GOT3 (cell line): ENCODE data around the gene BLCAP.
"Not testable (repeated sequence)": the region's sequence is repeated elsewhere in the genome, so short reads cannot be mapped to it uniquely, and the experiment has no call there.

Experiments
- DNase-seq: peaks from one replicate; lab custom pipeline; 2025; ENCODE audit warnings: mixed read lengths; lab: John Stamatoyannopoulos, UW

BLCAP gene

DNA sequence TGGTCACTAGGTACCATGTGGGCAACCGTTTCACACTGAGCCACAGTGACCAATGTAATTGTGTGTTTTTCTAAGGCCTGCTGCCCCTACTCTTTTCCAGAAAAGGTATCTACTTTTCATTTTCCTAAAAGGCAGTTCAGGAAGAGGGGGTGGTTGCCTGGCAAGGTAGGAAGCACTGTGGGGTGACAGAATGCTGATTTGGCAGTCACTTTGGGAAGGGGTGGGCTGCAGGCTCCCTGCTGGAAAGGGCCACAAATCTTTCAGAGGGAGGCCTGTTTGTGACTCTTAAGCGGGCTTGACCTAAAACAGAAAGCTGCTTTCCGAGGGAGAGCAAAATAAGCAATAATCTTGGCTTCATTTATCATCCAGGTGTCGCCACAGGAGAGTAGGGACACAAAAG lies 11.8 kb downstream of the BLCAP start:
- no peak for DNase-seq

DNA sequence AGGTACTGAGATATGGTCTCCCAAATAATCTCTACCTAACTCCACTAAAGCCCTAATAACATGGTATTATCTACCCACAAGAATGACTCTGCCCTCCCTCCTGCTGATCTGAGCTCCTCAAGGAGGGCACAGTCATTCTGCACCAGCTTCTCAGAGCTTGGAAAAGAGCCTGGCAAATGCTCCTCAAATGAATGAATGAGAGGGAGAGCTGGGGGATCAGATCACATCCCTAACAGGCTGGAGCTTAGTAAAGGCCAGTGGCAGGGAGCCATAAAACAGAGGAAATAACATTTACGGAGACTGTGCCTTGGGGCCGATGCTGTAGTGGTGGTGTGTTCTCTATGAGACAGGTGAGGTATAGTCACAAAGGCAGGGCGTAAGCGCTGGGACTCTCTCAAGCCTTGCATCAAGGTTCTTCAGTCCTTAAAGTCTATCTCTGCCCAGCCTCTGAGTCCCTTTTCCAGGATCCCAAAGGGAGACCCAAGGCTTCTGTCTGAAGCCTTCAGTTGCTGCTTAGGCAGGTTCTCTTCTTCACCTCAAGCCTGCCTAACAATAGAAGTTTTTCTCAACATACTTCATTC lies 13.8 kb downstream of the BLCAP start:
- DNase-seq = no peak

DNA sequence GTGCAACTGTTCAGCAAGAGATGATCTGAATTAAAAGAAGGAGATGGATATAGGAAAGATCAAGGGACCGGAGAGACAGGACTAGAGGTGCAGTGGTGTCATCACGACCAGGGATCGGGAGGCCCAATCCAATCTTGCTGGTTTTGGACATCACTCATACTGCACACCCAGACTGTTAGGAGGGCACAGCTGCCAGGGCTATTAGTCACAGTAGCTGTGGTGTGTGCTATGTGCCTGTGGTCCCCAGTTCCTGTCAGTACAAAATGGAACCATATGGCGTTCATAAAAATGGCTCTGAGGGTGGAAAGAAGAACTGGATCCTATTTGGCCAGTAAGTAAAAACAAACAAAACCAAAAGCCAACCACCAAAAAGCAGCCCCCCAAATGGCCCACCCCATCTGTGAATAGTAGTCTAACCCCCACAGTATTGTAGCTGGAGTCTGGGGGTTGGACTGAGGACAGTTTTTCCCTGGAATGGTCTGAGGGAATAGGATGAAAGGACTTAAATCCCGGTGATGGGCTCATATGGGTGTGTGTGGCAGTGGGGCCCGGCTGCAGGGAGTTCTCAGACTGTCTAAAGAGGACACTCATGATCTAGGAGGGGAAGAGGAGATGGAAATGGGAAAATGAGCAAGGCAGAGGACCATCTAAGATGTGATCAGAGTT lies 15.9 kb downstream of the BLCAP start:
- no peak for DNase-seq

DNA sequence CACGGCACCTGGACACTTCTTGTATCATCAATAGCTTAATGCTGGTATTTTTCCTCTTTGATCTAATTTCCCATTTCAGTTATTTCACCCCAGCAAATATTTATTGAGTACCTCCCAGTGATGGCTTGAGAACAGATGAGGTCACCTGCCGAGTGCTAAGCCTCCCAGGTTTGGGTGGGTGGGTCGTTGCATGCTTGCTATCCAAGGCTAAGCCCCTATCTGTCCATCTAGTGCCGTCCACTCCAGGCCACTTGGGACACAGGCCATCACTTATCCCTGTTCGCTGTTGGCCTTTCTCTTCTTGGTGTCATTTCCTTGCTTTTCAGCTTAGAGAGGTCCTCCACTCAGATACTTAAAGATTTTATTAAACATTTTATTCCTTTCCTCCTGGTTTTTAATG lies 17.4 kb downstream of the BLCAP start:
- DNase-seq = no peak

DNA sequence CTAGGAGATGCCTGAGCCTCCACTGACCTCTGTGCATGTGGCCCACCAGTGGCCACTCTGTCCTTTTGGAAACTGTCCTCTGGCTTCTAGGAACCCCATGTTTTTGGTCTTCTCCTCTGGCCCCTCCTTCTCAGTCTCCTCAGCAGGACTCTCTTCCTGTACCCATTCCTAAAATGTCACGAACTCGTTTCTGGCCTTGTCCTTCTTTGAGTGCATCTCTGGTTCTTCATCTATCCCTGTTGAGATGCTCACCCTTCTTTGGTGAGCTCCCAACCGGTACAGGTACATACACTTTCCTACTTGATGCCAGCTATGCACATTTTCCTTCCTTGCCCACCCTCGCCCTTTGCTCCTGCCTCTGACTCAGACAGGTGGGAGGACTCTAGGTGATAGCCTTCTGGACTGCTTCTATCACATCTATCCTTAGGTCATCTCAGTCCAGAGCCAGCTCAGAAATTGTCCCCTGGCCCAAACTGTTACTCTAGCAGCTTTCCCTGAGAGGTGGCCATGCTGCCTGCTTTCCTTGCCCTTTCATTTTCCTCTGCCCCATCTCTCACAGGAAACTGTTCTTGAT lies 21.4 kb downstream of the BLCAP start:
- DNase-seq = no peak

DNA sequence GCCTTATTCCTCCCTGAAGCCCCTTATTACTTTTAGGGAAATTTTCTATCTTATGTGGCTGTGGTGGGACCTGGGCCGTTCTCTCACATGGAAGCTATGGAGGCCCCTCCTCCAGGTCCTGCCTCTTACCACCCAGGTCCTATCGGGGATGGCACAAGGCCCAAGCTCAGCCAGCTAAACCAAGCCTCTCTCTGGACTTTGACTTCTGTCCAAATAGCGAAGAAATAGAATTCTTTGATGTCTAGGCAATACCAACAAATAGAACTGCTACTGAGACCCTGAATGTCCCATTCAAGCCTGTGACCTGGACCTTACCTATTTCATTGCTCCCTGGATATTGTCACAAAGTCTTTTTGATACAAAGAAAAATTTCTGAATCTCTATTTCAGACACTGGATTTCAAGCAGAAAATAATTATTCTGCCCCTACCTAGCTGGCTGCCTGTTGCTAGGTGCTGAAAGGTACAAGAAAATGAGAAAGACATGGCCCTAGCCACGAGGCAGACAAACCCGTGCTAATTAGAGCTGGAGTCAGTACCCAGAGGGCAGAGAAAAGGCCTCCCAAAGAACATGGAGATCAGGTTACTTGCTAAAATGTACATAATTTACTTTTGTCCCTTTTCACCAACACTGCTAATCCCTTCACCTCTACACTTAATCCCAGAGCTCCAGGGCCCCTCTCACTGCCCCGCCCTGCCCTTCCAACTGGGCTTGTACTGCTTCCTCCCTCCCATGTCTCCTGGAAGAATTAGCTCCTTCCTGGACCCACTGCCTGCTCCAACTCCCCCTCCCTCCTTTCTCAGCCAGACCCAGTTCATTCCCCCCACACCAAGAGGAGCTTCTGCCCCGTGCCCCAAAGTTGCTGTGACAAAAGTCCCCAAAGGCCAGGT lies 22.2 kb downstream of the BLCAP start:
- DNase-seq = no peak

DNA sequence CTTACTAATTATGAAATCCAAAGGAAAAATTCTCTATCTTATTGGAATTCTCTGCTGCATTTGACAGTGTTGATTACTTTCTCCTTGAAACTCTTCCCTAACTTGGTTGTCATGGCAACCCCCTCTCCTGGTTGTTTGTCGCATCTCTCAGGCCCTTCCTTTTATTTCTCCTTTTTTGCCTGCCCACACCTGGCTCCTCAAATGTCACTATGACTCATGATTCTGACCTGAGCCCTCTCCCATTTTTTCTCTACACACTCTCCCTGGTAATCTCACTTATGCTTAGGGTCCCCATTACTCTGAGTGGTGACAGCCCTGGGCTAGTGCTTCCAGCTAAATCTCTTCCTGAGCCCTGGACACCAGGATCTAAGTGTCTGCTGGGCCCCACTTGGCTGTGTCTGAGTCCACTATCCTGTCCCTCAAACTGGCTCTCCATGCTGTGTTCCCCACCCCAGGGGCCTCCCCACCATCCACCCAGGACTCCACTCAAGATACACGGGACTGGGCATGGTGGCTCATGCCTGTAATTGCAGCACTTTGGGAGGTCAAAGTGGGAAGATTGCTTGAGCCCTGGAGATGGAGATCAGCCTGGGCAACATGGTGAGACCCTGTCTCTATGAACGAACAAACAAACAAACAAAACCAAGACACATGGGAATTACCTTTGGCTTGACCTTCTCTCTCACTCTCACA lies 23.1 kb downstream of the BLCAP start:
- no peak for DNase-seq

DNA sequence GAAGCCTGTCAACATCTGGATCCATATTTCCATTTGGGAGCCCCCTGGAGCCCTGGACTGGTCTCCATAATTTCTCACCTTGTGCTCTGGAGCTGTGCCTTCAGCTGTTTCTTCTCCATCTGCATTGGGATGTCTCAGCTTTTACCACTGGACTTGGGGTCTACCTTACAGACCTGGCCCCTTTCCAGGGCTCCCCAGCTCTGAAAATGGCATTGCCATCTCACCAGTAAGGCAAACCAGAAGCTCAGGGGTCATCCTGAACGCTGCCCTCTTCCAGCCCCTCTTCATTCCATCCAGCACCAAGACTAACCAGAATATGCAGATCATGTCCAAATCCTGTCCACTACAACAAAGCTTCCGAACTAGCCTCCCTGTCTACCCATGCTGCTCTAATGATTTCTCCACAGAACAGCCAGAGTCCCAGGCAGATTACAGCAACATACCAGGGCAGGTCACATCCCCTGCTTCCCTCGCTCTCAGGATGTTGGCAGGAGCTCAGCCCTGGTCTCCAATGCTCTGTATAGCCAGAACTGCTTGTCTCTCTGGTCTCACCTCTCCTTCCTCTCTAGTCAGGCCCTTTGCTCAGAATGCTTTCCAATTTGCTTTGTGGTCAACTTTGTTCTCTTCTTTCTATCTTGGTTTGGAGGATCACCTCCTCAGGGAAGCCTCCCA lies 24.3 kb downstream of the BLCAP start:
- no peak for DNase-seq

DNA sequence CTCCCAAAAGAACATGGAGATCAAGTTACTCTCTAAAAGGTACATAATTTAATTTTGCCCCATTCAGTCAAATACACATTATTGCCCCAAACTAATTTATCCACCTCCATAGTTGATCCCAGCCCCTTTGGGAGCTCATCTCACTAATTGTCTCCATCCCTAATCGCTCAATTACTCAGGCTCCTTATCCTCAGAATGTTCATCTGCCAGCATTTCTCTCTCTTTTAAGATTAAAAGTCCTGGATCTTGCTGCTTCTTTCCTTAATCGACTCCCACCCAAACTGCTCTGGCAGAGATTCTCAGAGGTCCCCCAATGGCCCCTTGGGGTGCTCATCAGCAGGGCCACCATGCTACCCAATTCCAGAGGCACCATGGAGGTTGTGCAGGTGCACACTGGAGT lies 25.0 kb downstream of the BLCAP start:
- no peak for DNase-seq

DNA sequence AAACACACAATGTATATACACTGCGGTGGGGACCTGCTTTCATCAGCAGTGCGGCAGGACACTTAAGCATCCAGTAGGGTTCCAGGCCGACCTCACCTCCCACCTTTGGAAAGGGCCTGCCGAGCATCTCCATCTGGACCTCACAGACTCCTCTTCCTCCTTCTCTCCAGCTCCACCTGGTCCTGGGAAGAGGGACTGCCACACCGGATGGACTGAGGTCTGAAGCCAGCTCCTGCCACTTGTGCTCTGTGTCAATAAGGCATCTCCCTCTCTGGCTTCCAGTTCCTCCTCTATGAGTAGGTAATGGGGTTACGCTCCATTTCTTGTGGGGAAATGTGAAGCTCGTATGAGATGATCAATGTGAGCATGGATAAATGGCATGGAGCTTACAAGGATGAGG lies 25.7 kb downstream of the BLCAP start:
- DNase-seq = no peak

DNA sequence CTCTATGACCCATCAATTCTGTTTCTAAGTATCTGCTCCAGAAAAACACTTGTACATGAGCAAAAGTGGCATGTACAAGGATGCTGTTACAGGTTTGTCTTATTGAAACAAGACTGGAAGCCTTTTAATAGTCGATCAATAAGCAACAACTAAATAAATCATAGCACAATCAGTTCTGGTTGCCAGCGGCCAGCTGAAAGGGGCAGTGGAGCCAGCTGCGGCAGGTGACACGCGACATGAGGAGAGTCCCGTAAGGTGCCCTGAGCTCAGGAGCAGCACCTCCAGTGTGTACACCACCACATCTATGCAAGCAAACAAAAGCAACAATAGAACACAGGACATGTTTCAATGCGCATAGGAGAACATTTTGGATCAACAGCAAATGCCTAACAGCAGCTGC lies 27.4 kb downstream of the BLCAP start:
- no peak for DNase-seq

DNA sequence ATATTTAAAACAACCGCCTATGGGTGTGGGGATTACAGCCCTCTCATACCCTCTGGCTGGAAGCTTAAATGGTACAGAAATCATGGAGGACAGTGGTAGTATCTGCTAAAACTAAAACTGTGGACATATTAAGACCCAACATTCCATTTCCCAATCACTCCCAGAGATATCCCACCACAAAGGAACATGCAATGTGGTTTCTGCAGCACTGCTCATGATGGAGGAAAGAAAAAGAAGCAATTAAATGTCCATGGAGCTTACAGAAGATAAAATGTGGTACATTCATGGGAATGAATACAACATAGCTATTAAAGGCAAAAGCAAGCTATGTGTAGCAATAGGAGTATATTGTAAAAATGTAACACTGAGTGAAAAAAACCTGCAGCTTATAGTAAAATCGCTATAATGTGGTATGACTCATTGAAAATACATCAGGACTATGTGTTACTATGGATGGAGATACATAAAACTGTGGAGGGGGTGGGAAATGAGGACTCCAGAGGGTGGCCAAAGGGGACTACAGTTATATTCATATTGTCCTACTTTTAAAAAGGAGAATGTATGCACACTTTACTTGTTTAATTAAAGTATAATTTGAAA lies 29.5 kb downstream of the BLCAP start:
- no peak for DNase-seq

DNA sequence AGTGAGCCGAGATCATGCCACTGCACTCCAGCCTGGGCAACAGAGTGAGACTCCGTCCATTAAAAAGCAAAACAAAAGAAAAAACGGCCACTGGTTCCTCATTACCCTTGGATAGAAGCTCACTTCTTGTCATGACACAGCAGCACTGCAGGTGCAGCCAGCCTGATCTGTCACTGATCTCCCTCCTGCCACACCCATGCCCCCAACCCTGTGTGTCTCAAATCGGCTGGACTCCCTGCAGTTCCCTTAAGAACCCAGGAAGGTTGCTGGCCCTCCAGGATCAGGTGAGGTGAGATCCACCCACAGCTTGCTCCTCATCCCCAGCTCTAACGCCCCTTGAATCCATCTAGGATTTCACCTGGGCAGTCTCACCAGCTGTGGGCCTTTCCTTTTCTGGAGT lies 32.9 kb downstream of the BLCAP start:
- DNase-seq = no peak

DNA sequence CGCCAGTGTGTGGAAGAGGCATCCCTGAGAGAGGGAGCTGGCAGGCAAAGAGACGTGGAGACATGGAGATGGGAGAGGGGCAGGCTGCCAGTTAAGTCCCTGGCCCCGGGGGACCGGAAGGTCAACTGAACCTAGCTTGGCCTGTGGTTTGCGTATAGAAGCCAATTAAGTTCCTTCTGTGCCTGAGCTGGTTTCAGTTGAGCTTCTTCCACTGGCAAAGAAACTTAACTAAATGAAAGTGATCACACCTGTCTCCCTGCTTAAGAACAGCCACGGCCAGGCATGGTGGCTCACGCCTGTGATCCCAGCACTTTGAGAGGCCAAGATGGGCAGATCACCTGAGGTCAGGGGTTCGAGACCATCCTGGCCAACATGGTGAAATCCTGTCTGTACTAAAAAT lies 33.4 kb downstream of the BLCAP start:
- DNase-seq = no peak

DNA sequence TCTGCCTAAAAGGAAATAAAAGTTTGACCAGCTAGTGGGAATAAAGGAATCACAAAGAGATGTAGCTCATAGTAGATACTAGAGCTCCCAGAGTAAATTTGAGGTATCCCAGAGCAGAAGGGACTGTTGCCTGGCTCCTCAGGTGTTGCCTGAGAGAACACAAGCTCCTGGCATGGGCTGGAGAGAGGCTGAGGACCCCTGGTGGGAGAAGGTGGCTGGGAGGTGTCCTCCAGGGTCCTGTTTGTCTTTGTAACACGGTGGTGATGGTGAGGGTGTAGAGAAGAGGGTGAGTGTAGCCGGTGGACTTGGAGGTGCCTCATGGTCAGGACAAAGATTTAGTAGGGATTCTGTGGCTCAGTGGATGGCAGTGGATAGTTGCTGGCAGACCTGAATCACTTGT lies 34.7 kb downstream of the BLCAP start:
- no peak for DNase-seq

DNA sequence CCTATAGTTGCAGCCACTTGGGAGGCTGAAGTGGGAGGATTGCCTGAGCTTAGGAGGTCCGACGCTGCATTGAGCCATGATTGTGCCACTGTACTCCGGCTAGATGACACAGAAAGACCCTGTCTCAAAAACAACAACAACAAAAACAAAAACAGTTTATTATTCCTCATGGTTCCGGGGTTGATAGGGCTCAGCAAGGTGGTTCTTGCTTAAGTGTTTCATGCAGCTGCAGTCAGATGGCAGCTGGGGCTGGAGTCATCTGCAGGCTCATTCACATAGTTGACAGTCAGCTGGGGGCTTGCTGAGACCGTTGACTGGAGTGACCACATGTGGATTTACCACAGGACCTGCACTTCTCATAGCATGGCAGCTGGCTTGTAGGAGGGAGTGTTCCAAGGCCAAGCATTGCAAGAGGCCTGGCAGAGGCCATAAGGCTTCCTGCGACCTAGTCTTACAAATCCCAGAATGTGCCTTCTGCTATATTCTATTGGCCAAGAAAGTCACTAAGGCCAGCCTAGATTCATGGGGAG lies 35.5 kb downstream of the BLCAP start:
- no peak for DNase-seq

DNA sequence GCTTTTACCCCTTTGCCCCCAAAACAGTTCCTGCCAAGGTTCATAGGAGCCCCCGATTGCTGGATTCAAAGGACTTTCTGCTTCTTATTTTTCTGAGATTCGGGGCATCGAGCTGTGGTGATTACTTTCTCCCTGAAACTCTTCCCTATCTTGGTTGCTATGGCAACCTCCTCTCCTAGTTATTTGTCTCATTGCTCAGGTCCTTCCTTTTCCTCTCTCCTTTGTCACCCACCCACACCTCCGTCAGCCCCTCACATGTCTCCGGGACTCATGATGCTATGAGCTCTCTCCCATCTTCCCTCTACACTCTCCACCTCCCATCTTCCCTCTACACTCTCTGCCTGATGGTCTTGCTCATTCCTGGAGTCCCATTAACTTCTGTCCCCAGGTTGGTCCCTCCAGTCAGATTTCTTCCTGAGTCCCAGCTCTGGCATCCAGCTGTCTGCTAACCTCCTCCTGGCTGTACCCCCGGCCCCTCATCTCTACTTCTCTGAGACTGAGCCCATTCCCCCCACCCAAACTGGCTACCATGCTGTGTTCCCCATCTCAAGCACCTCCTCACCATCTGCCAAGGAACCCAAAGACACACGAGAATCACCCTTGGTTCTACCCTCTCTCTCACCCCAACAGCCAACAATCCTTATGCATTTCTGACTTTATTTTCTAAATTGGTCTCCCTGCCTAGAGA lies 36.9 kb downstream of the BLCAP start:
- no peak for DNase-seq

DNA sequence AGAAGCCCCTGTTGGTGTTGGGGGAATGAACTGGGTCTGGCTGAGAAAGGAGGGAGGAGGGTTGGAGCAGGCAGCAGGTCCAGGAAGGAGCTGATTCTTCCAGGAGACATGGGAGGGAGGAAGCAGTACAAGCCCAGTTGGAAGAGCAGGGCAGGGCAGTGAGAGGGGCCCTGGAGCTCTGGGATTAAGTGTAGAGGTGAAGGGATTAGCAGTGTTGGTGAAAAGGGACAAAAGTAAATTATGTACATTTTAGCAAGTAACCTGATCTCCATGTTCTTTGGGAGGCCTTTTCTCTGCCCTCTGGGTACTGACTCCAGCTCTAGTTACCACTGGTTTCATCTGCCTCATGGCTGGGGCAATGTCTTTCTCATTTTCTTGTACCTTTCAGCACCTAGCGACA lies 41.5 kb downstream of the BLCAP start:
- not testable (repeated sequence) for DNase-seq

DNA sequence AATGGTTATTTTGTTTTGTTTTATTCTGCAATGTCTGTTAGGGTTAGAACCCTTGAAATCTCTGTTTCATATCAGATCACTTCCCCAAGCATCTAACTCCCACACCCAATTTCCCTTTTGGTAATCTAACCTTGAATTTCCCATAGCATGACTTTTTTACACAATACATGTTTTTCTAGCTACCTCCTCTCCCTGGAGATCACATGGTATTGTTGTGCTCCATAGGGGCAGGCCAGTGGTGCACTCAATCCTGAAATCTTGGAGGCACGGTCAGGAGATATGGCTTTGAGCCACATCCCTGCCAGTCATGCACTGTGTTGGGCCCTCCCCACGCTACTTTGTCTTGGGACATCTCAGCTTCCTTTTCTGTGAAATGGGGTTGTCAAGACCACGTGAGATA lies 43.3 kb downstream of the BLCAP start:
- DNase-seq = no peak

DNA sequence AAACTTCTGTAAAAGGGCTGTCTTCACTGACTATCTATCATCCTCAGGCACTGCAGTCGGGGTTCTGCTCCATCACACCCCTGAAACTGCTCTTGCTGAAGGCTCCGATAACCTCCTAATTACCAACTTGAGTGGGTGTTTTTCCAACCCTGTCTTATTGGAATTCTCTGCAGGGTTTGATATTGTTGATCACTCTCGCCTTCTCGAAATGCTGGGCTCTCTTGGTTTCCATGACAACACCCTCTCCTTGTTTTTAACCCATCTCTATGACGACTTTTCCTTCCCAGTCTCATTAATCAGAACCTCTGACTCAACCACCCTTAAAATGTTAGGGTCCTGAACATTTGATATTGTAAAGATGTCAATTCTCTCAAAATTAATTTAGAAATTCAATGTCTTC lies 46.1 kb downstream of the BLCAP start:
- no peak for DNase-seq
